ENCODE results near the gene PTER.

PTER gene

GRCh38 chr10:16459423-16459939, 22.7 kb downstream of the PTER start:
- no peak for TF ChIP-seq CTCF (IDR thresholded peaks at IDR 0.05; ENCODE audit: insufficient read depth, low read depth, low read length, missing control alignments)
- no peak for DNase-seq (ENCODE audit: low read depth)
- no peak overlapping the region for H3K4me3 ChIP-seq (ENCODE audit: low read length)

- no peak for DNase-seq (ENCODE audit: low read depth)
- H3K4me3 ChIP-seq (ENCODE audit: low read length) = no peak overlapping the region
- no peak for TF ChIP-seq CTCF (IDR thresholded peaks at IDR 0.05; ENCODE audit: insufficient read depth, low read depth, low read length, missing control alignments)
Measured at GRCh38 chr10:16466001-16466400, 29.2 kb downstream of the PTER start.

- no peak for DNase-seq (ENCODE audit: low read depth)
- TF ChIP-seq CTCF (IDR thresholded peaks at IDR 0.05; ENCODE audit: insufficient read depth, low read depth, low read length, missing control alignments) = no peak
- H3K4me3 ChIP-seq (ENCODE audit: low read length) = no peak overlapping the region
Measured at GRCh38 chr10:16470747-16471146, 33.9 kb downstream of the PTER start.

- TF ChIP-seq CTCF (IDR thresholded peaks at IDR 0.05; ENCODE audit: insufficient read depth, low read depth, low read length, missing control alignments) = no peak
- no peak overlapping the region for H3K4me3 ChIP-seq (ENCODE audit: low read length)
- DNase-seq (ENCODE audit: low read depth) = no peak
Measured at GRCh38 chr10:16472828-16473227, 36.0 kb downstream of the PTER start.

GRCh38 chr10:16477757-16478156, 40.9 kb downstream of the PTER start:
- DNase-seq (ENCODE audit: low read depth) = no peak
- H3K4me3 ChIP-seq (ENCODE audit: low read length) = no peak overlapping the region
- TF ChIP-seq CTCF (IDR thresholded peaks at IDR 0.05; ENCODE audit: insufficient read depth, low read depth, low read length, missing control alignments) = no peak

- no peak for TF ChIP-seq CTCF (IDR thresholded peaks at IDR 0.05; ENCODE audit: insufficient read depth, low read depth, low read length, missing control alignments)
- H3K4me3 ChIP-seq (ENCODE audit: low read length) = no peak overlapping the region
- no peak for DNase-seq (ENCODE audit: low read depth)
Measured at GRCh38 chr10:16478801-16479200, 42.0 kb downstream of the PTER start.

GRCh38 chr10:16481052-16481728, 44.4 kb downstream of the PTER start:
- no peak for TF ChIP-seq CTCF (IDR thresholded peaks at IDR 0.05; ENCODE audit: insufficient read depth, low read depth, low read length, missing control alignments)
- no peak overlapping the region for H3K4me3 ChIP-seq (ENCODE audit: low read length)

More at GRCh38 chr10:16481052-16481728, 44.4 kb downstream of the PTER start:
- no peak for DNase-seq (ENCODE audit: low read depth)
